ENCODE data around the gene ARHGAP5. TPM values are rescaled to one million over a fixed set of nuclear protein-coding genes. Genes with fewer than 3 reads are reported as not detected.

ARHGAP5 gene
- total RNA-seq, 2 experiments from 2014 or later, result 8.1 to 20.4 TPM

GRCh38 chr14:32205554-32205953, 128.4 kb downstream of the ARHGAP5 start:
- no peaks in the 10 kb centered on the region for H4K20me1 ChIP-seq (ENCODE audit: insufficient read depth, low read length)
- no peak overlapping the region for H3K4me3 ChIP-seq (ENCODE audit: low read depth, low read length, poor library complexity, severe bottlenecking)
- POLR2A ChIA-PET, result no interaction called here
- no peaks in the 10 kb centered on the region for H3K9me3 ChIP-seq (ENCODE audit: low read length)
- 0 out of 2 replicates have a peak overlapping the region, but pooled peaks have one; percentile 10 for H3K4me2 ChIP-seq (ENCODE audit: low read length)
- CTCF ChIA-PET (ENCODE audit: unreplicated experiment), result no interaction called here
- intact Hi-C loops (cut with micrococcal nuclease; ENCODE audit: unreplicated experiment), result loop anchor here (10.0 kb wide), 1 partner anchor 1581 kb away; the partner anchor contains the start of gene SCFD1
- no peak for DNase-seq (ENCODE audit: low spot score)
- no TSS peak for BruUV-seq (replicated peaks)
- H3K4me1 ChIP-seq (ENCODE audit: insufficient read depth, low read length, poor library complexity, severe bottlenecking), result peaks cover 30% of the 10 kb centered on the region
- H3K79me2 ChIP-seq (ENCODE audit: insufficient read depth, low read depth, low read length), result no peaks in the 10 kb centered on the region
- no peak for TF ChIP-seq CTCF (conservative IDR thresholded peaks at IDR 0.05; ENCODE audit: low read length)
- TF ChIP-seq EZH2phosphoT487 (IDR thresholded peaks at IDR 0.05; ENCODE audit: borderline replicate concordance, low read depth, low read length), result no peak
- H3K36me3 ChIP-seq (ENCODE audit: insufficient read depth, low read length), result no peaks in the 10 kb centered on the region
- H2AFZ ChIP-seq (ENCODE audit: low read length), result no peak overlapping the region
- no peaks in the 10 kb centered on the region for H3K9me2 ChIP-seq (ENCODE audit: insufficient read depth, low read length)
- H3K27ac ChIP-seq (ENCODE audit: low read depth, low read length, poor library complexity, severe bottlenecking), result no peak overlapping the region

GRCh38 chr14:32205984-32206383, 128.9 kb downstream of the ARHGAP5 start:
- H3K4me2 ChIP-seq (ENCODE audit: low read length), result peak overlapping the region; percentile 10; the same call in 1 of the 2 replicates

More at GRCh38 chr14:32205984-32206383, 128.9 kb downstream of the ARHGAP5 start:
- H3K9me3 ChIP-seq (ENCODE audit: low read length), result no peaks in the 10 kb centered on the region
- ChIA-PET POLR2A (no interaction called here), CTCF (ENCODE audit: unreplicated experiment) (no interaction called here)
- peaks cover 27% of the 10 kb centered on the region for H3K4me1 ChIP-seq (ENCODE audit: insufficient read depth, low read length, poor library complexity, severe bottlenecking)
- no peaks in the 10 kb centered on the region for H3K36me3 ChIP-seq (ENCODE audit: insufficient read depth, low read length)
- TF ChIP-seq CTCF (conservative IDR thresholded peaks at IDR 0.05; ENCODE audit: low read length) (0 out of 2 replicates have a peak, but pooled peaks have one; percentile 15), EZH2phosphoT487 (IDR thresholded peaks at IDR 0.05; ENCODE audit: borderline replicate concordance, low read depth, low read length) (no peak)
- no peak overlapping the region for H3K4me3 ChIP-seq (ENCODE audit: low read depth, low read length, poor library complexity, severe bottlenecking)
- no peaks in the 10 kb centered on the region for H3K79me2 ChIP-seq (ENCODE audit: insufficient read depth, low read depth, low read length)
- intact Hi-C loops (cut with micrococcal nuclease; ENCODE audit: unreplicated experiment), result loop anchor here (10.0 kb wide), 1 partner anchor 1581 kb away; the partner anchor contains the start of gene SCFD1
- H3K9me2 ChIP-seq (ENCODE audit: insufficient read depth, low read length), result no peaks in the 10 kb centered on the region
- H3K27ac ChIP-seq (ENCODE audit: low read depth, low read length, poor library complexity, severe bottlenecking), result no peak overlapping the region
- H4K20me1 ChIP-seq (ENCODE audit: insufficient read depth, low read length), result no peaks in the 10 kb centered on the region
- BruUV-seq (replicated peaks), result no TSS peak
- no peak for DNase-seq (ENCODE audit: low spot score)
- H2AFZ ChIP-seq (ENCODE audit: low read length), result no peak overlapping the region

All from OCI-LY7 (cell line).